Activated CD4-positive, alpha-beta T cell treated with anti-CD3 and anti-CD28 coated beads for 36 hours (primary cell): ENCODE results near the gene NADK. TPM values are rescaled to one million over a fixed set of nuclear protein-coding genes. Genes with fewer than 3 reads are reported as not detected.

Experiments
- ATAC-seq: fragments of 200-7000 bp; cut with Tn5 transposase; one replicate; pipeline ENCODE4 v1.10.0; 2021; ENCODE audit warnings: mild to moderate bottlenecking, moderate library complexity
- CTCF ChIA-PET: fragments of 350-600 bp; sonication (Branson Sonifier 250); formaldehyde crosslinking; loops from one replicate; lab custom pipeline; 2021; ENCODE audit warnings: antibody characterized with exemption; lab: Charles Lee
- POLR2A ChIA-PET: fragments of 350-600 bp; sonication (Branson Sonifier 250); formaldehyde crosslinking; loops from one replicate; lab custom pipeline; 2021; ENCODE audit warnings: antibody characterized with exemption, inconsistent platforms; lab: Charles Lee
- DNase-seq: peaks from one replicate; pipeline ENCODE4 v3.0.0-alpha.2; 2020
- H3K27ac Mint-ChIP-seq: one replicate; pipeline ENCODE4 v1.8.0; 2021; ENCODE audit warnings: mixed read lengths
- H3K27me3 Mint-ChIP-seq: one replicate; pipeline ENCODE4 v1.8.0; 2021; ENCODE audit warnings: mixed read lengths
- H3K36me3 Mint-ChIP-seq: one replicate; pipeline ENCODE4 v1.8.0; 2021; ENCODE audit warnings: low read depth, mixed read lengths
- H3K4me1 Mint-ChIP-seq: one replicate; pipeline ENCODE4 v1.8.0; 2021; ENCODE audit warnings: mixed read lengths
- H3K4me3 Mint-ChIP-seq: one replicate; pipeline ENCODE4 v1.8.0; 2021; ENCODE audit warnings: mild to moderate bottlenecking, moderate library complexity, mixed read lengths
- H3K9me3 Mint-ChIP-seq: one replicate; pipeline ENCODE4 v1.8.0; 2021; ENCODE audit warnings: low read depth, mixed read lengths
- intact Hi-C, 2 experiments: fragments of 100-400 bp; cut with DNase I in 1 of 2; cut with micrococcal nuclease in 1 of 2; formaldehyde crosslinking; loops; one replicate each; pipeline versions ENCODE4 v1.14.2 to v1.15.1; 2022 to 2024; cut with DNase I, micrococcal nuclease
- total RNA-seq, 2 experiments: library from RNA; stranded (reverse); gene quantifications; one replicate each; pipeline ENCODE4 v1.2.3, GENCODE V29; 2021

Gene NADK
- total RNA-seq, 2 experiments from 2014 or later, result 53.1 to 56.2 TPM

GRCh38 chr1:1776672-1777582, 1.3 kb downstream of the NADK start:
- peak overlapping the region; percentile 78 for H3K4me3 Mint-ChIP-seq
- ChIA-PET POLR2A (interaction anchor here (0.5 to 0.8 kb wide), 4 partner anchors 11 to 398 kb away, joined by 3 to 4 read pairs (median 3); no protein-coding TSS in a partner anchor), CTCF (interaction anchor here (0.6 to 1.4 kb wide), 5 partner anchors 32 to 603 kb away, joined by 3 to 5 read pairs (median 4); partner anchors contain the start of gene TTLL10)
- no peak for ATAC-seq
- intact Hi-C loops, result no loop called here
- H3K27ac Mint-ChIP-seq, result peak overlapping the region; percentile 83
- peaks cover 14% of the 10 kb centered on the region for H3K36me3 Mint-ChIP-seq
- H3K27me3 Mint-ChIP-seq, result no peaks in the 10 kb centered on the region
- peaks cover 56% of the 10 kb centered on the region for H3K4me1 Mint-ChIP-seq
- no peak for DNase-seq
- H3K9me3 Mint-ChIP-seq, result no peaks in the 10 kb centered on the region

- peak overlapping the region; percentile 27 for H3K4me3 Mint-ChIP-seq
- H3K27ac Mint-ChIP-seq, result peak overlapping the region; percentile 56
- CTCF ChIA-PET, result interaction anchor here (0.6 kb wide), 1 partner anchor 41 kb away, joined by 3 read pairs; no protein-coding TSS in a partner anchor
- no peak for DNase-seq
- ATAC-seq, result no peak
- H3K4me1 Mint-ChIP-seq, result peaks cover 42% of the 10 kb centered on the region
- peaks cover 24% of the 10 kb centered on the region for H3K36me3 Mint-ChIP-seq
- POLR2A ChIA-PET, result interaction anchor here (0.6 kb wide), 1 partner anchor 399 kb away, joined by 4 read pairs; no protein-coding TSS in a partner anchor
- H3K27me3 Mint-ChIP-seq, result no peaks in the 10 kb centered on the region
- peaks cover 5% of the 10 kb centered on the region for H3K9me3 Mint-ChIP-seq
- intact Hi-C loops, result no loop called here
Measured at GRCh38 chr1:1775327-1776226, 2.7 kb downstream of the NADK start.

GRCh38 chr1:1773874-1774273, 4.4 kb downstream of the NADK start:
- ChIA-PET CTCF (no interaction called here), POLR2A (interaction anchor here (0.6 kb wide), 1 partner anchor 12 kb away, joined by 3 read pairs; no protein-coding TSS in a partner anchor)
- DNase-seq, result no peak
- intact Hi-C loops, result no loop called here
- ATAC-seq, result no peak
- peaks cover 25% of the 10 kb centered on the region for H3K4me1 Mint-ChIP-seq
- no peak overlapping the region for H3K4me3 Mint-ChIP-seq
- H3K9me3 Mint-ChIP-seq, result peaks cover 5% of the 10 kb centered on the region
- H3K27ac Mint-ChIP-seq, result no peak overlapping the region
- H3K36me3 Mint-ChIP-seq, result peaks cover 33% of the 10 kb centered on the region
- H3K27me3 Mint-ChIP-seq, result no peaks in the 10 kb centered on the region

- Mint-ChIP-seq H3K4me1 (peaks cover 14% of the 10 kb centered on the region), H3K36me3 (peaks cover 42% of the 10 kb centered on the region), H3K27ac (no peak overlapping the region), H3K27me3 (no peaks in the 10 kb centered on the region), H3K4me3 (no peak overlapping the region), H3K9me3 (peaks cover 5% of the 10 kb centered on the region)
- no peak for DNase-seq
- POLR2A ChIA-PET, result no interaction called here
- CTCF ChIA-PET, result no interaction called here
- intact Hi-C loops, result no loop called here
- no peak for ATAC-seq
Measured at GRCh38 chr1:1771096-1771495, 7.2 kb downstream of the NADK start.

- peaks cover 5% of the 10 kb centered on the region for H3K9me3 Mint-ChIP-seq
- no peak for ATAC-seq
- CTCF ChIA-PET, result no interaction called here
- H3K27ac Mint-ChIP-seq, result no peak overlapping the region
- intact Hi-C loops, result no loop called here
- DNase-seq, result no peak
- no peak overlapping the region for H3K4me3 Mint-ChIP-seq
- POLR2A ChIA-PET, result no interaction called here
- H3K27me3 Mint-ChIP-seq, result no peaks in the 10 kb centered on the region
- peaks cover 39% of the 10 kb centered on the region for H3K36me3 Mint-ChIP-seq
- peaks cover 4% of the 10 kb centered on the region for H3K4me1 Mint-ChIP-seq
Measured at GRCh38 chr1:1770102-1770501, 8.2 kb downstream of the NADK start.

GRCh38 chr1:1768249-1768992, 9.8 kb downstream of the NADK start:
- POLR2A ChIA-PET, result no interaction called here

GRCh38 chr1:1764876-1765470, 13.3 kb downstream of the NADK start:
- no peak overlapping the region for H3K4me3 Mint-ChIP-seq
- no peak for DNase-seq
- ChIA-PET POLR2A (no interaction called here), CTCF (no interaction called here)
- no peak for ATAC-seq
- no peak overlapping the region for H3K27ac Mint-ChIP-seq
- H3K4me1 Mint-ChIP-seq, result no peaks in the 10 kb centered on the region
- no peaks in the 10 kb centered on the region for H3K9me3 Mint-ChIP-seq
- no peaks in the 10 kb centered on the region for H3K27me3 Mint-ChIP-seq
- H3K36me3 Mint-ChIP-seq, result peaks cover 27% of the 10 kb centered on the region
- intact Hi-C loops, result no loop called here

More at GRCh38 chr1:1768249-1768992, 9.8 kb downstream of the NADK start:
- CTCF ChIA-PET, result no interaction called here
- peaks cover 39% of the 10 kb centered on the region for H3K36me3 Mint-ChIP-seq
- no peaks in the 10 kb centered on the region for H3K4me1 Mint-ChIP-seq
- no peaks in the 10 kb centered on the region for H3K27me3 Mint-ChIP-seq
- DNase-seq, result no peak
- no peak overlapping the region for H3K27ac Mint-ChIP-seq
- intact Hi-C loops, result no loop called here
- no peak overlapping the region for H3K4me3 Mint-ChIP-seq
- peaks cover 5% of the 10 kb centered on the region for H3K9me3 Mint-ChIP-seq
- ATAC-seq, result no peak

GRCh38 chr1:1763657-1764621, 14.3 kb downstream of the NADK start:
- intact Hi-C loops, result no loop called here
- Mint-ChIP-seq H3K36me3 (peaks cover 27% of the 10 kb centered on the region), H3K27me3 (no peaks in the 10 kb centered on the region), H3K27ac (no peak overlapping the region), H3K9me3 (no peaks in the 10 kb centered on the region), H3K4me3 (no peak overlapping the region), H3K4me1 (no peaks in the 10 kb centered on the region)
- ATAC-seq (no peak), DNase-seq (peak; percentile 29)
- POLR2A ChIA-PET, result no interaction called here
- CTCF ChIA-PET, result no interaction called here

GRCh38 chr1:1761504-1762376, 16.5 kb downstream of the NADK start:
- intact Hi-C loops, result no loop called here
- Mint-ChIP-seq H3K4me3 (no peak overlapping the region), H3K27me3 (no peaks in the 10 kb centered on the region), H3K4me1 (no peaks in the 10 kb centered on the region), H3K27ac (no peak overlapping the region), H3K36me3 (peaks cover 26% of the 10 kb centered on the region), H3K9me3 (no peaks in the 10 kb centered on the region)
- no peak for ATAC-seq
- no peak for DNase-seq
- ChIA-PET POLR2A (interaction anchor here (0.7 kb wide), 1 partner anchor 12 kb away, joined by 3 read pairs; no protein-coding TSS in a partner anchor), CTCF (no interaction called here)
